Psoas muscle (tissue), 8 donors: Measurements from ENCODE around the gene GCDH. TPM values are rescaled to one million over a fixed set of nuclear protein-coding genes. Genes with fewer than 3 reads are reported as not detected.

Source experiments
- ATAC-seq, 4 donors: fragments of 200-7000 bp; cut with Tn5 transposase; one replicate each; pipeline ENCODE4 v1.9.1; 2020; ENCODE audit warnings: moderate library complexity in 3 of 4, mild to moderate bottlenecking in 2 of 4
- DNase-seq, 2 donors: peaks; one replicate each; pipeline ENCODE4 v3.0.0-alpha.2; 2020
- H3K27ac ChIP-seq: fragments of 200-600 bp; one replicate; pipeline ENCODE4 v1.8.0; 2022
- H3K27me3 ChIP-seq, 3 donors: fragments of 200-600 bp in 1 of 3; one replicate each; pipeline versions ENCODE4 v1.6.1 to v1.8.0; 2013 to 2022; ENCODE audit warnings: low read length in 2 of 3, mild to moderate bottlenecking in 2 of 3, moderate library complexity in 1 of 3; ENCODE audit not compliant: insufficient read depth in 3 of 3
- H3K36me3 ChIP-seq, 2 donors: fragments of 200-600 bp in 1 of 2; one replicate each; pipeline versions ENCODE4 v1.6.1 to v1.8.0; 2013 to 2022; ENCODE audit warnings: low read depth in 1 of 2, mild to moderate bottlenecking in 1 of 2, moderate library complexity in 1 of 2; ENCODE audit not compliant: insufficient read depth in 1 of 2
- H3K4me1 ChIP-seq: fragments of 200-600 bp; one replicate; pipeline ENCODE4 v1.8.0; 2022
- H3K4me3 ChIP-seq: fragments of 200-600 bp; one replicate; pipeline ENCODE4 v1.8.0; 2022; ENCODE audit warnings: mild to moderate bottlenecking
- H3K9me3 ChIP-seq: fragments of 200-600 bp; one replicate; pipeline ENCODE4 v1.8.0; 2022
- CTCF ChIP-seq: fragments of 200-600 bp; IDR thresholded peaks from one replicate; pipeline ENCODE4 v1.8.0; 2022; ENCODE audit warnings: antibody characterized with exemption
- WGBS, 3 donors: extraction: QIAGEN DNeasy Blood & Tissue Kit; methylation state at CpG; one replicate each; pipeline versions ENCODE4 v1.1.6 to v1.1.7; 2013; 5-methylcytosine and 5-hydroxymethylcytosine counted together
- intact Hi-C, 2 donors: fragments of 100-400 bp; cut with DNase I; formaldehyde crosslinking; loops; one replicate each; pipeline versions ENCODE4 v1.11.0 to v1.14.2; 2022
- polyA plus RNA-seq, 3 donors: library from polyadenylated mRNA; stranded (reverse); fragments of 200-250 nt; gene quantifications; one replicate each; pipeline ENCODE4 v1.2.3, GENCODE V29; 2013
- total RNA-seq, 4 donors: library from RNA; stranded (reverse); fragmentation: NEBNext Ultra II Directional in 2 of 4; extraction: Animal tissue kit (Norgen Biotek cat#: 25700) in 2 of 4; gene quantifications; one replicate each; pipeline versions ENCODE4 v1.2.1 to v1.2.4, GENCODE V29; 2021 to 2023
- donor health status: healthy with polysubstance abuse.
- donor health status: DM: no; HTN: no; CAD: no; lungs with moderate emphysema.
- donor health status: Bipolar disorder and iron deficiency.
- donor health status: healthy.
- donor health status: DM: yes; HTN: yes; CAD: no.
- donor health status: DM: no; HTN: no; CAD: no.
- donor health status: DM: no; HTN: no; CAD: no.
- donor health status: DM: yes; HTN: yes; CAD: no.

Gene GCDH
- total and polyA plus RNA-seq, 7 donors: 18.9 to 45.2 (median 21.9) TPM

DNA sequence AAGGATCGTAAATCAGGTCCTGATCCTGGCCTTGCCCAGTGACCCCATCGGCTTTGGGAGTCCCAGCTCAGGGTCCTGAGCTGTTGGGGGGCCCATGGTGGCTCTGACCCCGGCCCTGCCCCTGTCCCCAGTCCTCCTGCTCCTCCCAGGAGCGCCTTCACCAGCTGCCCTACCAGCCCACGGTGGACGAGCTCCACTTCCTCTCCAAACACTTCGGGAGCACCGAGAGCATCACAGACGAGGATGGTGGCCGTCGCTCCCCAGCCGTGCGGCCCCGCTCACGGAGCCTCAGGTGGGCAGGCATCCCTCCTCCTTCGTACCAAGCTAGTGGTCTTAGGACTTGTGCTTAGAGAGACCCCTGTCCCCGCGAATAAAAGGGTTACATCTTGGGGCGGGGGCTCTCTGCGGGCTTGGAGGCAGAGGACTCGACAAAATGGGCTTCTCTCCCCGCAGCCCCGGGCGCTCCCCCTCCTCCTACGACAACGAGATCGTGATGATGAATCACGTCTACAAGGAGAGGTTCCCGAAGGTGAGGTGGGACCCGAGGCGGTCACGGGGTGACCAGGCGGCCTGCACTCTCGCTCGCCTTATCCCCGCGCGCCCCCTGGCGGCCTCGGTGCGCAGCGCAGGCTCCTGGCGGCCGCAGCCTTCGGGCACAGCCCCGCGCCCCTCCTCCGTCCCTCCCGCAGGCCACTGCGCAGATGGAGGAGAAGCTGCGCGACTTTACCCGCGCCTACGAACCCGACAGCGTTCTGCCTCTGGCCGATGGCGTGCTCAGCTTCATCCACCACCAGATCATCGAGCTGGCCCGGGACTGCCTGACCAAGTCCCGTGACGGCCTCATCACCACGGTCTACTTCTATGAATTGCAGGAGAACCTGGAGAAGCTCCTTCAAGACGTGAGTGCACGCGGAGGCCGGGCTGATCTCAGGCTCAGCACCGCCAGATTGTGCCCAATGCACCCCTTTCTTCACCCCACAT lies 43.5 kb upstream of the GCDH start:
- Histone ChIP-seq H3K9me3 (no peaks in the 10 kb centered on the region), H3K27ac (no peak overlapping the region), H3K36me3 (no peaks in the 10 kb centered on the region), H3K27me3 (peaks cover 0 to 21% (median 2%) of the 10 kb centered on the region in 3 donors), H3K4me3 (peak overlapping the region; percentile 47), H3K4me1 (peaks cover 6% of the 10 kb centered on the region)
- TF ChIP-seq CTCF: peak; percentile 100
- peak; percentile 97 to 100 (median 98) for ATAC-seq
- peak; percentile 87 to 93 for DNase-seq
- intact Hi-C loops: loop anchor here (2.0 to 5.0 kb wide), 4 partner anchors 75 to 170 kb away; partner anchors contain the start of gene TNPO2 (in 1 of the 2)
- WGBS, 3 donors: 10 to 13% (median 13%) methylated on average over 53 to 69 of the region's 69 CpGs

- H3K4me3 ChIP-seq: no peak overlapping the region
- no peaks in the 10 kb centered on the region for H3K4me1 ChIP-seq
- H3K9me3 ChIP-seq: peaks cover 16% of the 10 kb centered on the region
- no peaks in the 10 kb centered on the region for H3K27me3 ChIP-seq
- TF ChIP-seq CTCF: no peak
- WGBS, 3 donors: 66 to 82% (median 72%) methylated on average over 1 of the region's 1 CpG
- no peaks in the 10 kb centered on the region for H3K36me3 ChIP-seq
- H3K27ac ChIP-seq: no peak overlapping the region
- intact Hi-C loops: no loop called here
- ATAC-seq (no peak), DNase-seq (no peak)
These were observed 34.3 kb upstream of the GCDH start for GRCh38 chr19:12856653-12857052.

- Histone ChIP-seq H3K9me3 (peaks cover 16% of the 10 kb centered on the region), H3K4me1 (no peaks in the 10 kb centered on the region), H3K27ac (no peak overlapping the region), H3K27me3 (no peaks in the 10 kb centered on the region), H3K4me3 (no peak overlapping the region), H3K36me3 (no peaks in the 10 kb centered on the region)
- ATAC-seq (no peak), DNase-seq (no peak)
- WGBS, 3 donors: 91 to 93% (median 92%) methylated on average over 30 to 35 of the region's 35 CpGs
- intact Hi-C loops: no loop called here
- TF ChIP-seq CTCF: no peak
These were observed 32.7 kb upstream of the GCDH start for GRCh38 chr19:12858041-12858928.

GRCh38 chr19:12859546-12859945 lies 31.4 kb upstream of the GCDH start:
- H3K27ac ChIP-seq: no peak overlapping the region
- intact Hi-C loops: no loop called here
- H3K27me3 ChIP-seq: no peaks in the 10 kb centered on the region
- H3K9me3 ChIP-seq: peaks cover 16% of the 10 kb centered on the region
- no peaks in the 10 kb centered on the region for H3K36me3 ChIP-seq
- ATAC-seq: no peak
- no peak for DNase-seq
- WGBS, 3 donors: 57 to 61% (median 59%) methylated on average over 7 of the region's 7 CpGs
- no peak for TF ChIP-seq CTCF
- H3K4me1 ChIP-seq: no peaks in the 10 kb centered on the region
- no peak overlapping the region for H3K4me3 ChIP-seq
